Activated gamma-delta T cell treated with Interleukin-2 at 50 U/mL for 16 hours (primary cell): ENCODE measurements around the gene TAS1R1.
A peak's percentile ranks its signal among the peaks of the same experiment; 100 is the strongest.

Experiments used
- DNase-seq: peaks from one replicate; pipeline ENCODE4 v3.0.0-alpha.2; 2020

TAS1R1 gene

DNA sequence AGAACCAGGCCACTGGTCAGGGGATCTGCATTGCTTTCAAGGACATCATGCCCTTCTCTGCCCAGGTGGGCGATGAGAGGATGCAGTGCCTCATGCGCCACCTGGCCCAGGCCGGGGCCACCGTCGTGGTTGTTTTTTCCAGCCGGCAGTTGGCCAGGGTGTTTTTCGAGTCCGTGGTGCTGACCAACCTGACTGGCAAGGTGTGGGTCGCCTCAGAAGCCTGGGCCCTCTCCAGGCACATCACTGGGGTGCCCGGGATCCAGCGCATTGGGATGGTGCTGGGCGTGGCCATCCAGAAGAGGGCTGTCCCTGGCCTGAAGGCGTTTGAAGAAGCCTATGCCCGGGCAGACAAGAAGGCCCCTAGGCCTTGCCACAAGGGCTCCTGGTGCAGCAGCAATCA, 19.7 kb downstream of the TAS1R1 start:
- no peak for DNase-seq

DNA sequence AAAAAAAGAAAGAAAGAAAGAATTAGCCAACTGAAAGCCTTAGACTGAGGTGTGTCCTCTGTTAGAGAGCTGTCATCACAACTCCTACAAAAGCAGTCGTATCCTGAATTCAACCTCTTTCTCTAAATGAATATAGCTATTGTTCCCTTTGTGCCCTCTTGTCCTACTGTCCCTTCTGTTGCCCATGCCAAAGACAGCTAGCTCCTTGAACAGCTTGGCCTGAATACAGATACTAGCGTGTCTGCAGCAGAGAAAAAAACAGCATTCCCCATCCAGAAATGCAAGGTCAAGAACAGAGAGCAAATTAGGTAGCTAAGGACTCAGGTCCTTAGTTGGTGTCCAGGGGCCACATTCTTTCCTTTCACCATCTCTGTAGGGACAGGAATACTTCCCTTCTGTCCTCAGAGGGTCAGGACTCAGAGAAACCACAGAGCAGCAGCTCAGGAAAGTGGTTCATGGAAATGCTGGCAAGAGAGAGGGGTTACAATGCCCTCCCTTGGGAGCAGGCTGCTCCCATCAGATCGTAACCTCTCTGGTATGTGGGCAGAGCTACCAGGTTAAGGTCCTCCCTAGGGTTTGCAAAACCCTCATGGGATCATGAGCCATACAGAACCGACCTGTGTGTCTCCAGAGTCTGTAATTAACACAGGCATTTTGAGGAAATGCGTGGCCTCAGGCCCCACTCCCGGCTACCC, 22.9 kb downstream of the TAS1R1 start:
- no peak for DNase-seq

DNA sequence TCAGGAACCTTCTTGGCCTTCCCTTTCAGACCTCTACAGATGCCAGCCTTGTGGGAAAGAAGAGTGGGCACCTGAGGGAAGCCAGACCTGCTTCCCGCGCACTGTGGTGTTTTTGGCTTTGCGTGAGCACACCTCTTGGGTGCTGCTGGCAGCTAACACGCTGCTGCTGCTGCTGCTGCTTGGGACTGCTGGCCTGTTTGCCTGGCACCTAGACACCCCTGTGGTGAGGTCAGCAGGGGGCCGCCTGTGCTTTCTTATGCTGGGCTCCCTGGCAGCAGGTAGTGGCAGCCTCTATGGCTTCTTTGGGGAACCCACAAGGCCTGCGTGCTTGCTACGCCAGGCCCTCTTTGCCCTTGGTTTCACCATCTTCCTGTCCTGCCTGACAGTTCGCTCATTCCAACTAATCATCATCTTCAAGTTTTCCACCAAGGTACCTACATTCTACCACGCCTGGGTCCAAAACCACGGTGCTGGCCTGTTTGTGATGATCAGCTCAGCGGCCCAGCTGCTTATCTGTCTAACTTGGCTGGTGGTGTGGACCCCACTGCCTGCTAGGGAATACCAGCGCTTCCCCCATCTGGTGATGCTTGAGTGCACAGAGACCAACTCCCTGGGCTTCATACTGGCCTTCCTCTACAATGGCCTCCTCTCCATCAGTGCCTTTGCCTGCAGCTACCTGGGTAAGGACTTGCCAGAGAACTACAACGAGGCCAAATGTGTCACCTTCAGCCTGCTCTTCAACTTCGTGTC, 23.7 kb downstream of the TAS1R1 start:
- DNase-seq, result no peak

DNA sequence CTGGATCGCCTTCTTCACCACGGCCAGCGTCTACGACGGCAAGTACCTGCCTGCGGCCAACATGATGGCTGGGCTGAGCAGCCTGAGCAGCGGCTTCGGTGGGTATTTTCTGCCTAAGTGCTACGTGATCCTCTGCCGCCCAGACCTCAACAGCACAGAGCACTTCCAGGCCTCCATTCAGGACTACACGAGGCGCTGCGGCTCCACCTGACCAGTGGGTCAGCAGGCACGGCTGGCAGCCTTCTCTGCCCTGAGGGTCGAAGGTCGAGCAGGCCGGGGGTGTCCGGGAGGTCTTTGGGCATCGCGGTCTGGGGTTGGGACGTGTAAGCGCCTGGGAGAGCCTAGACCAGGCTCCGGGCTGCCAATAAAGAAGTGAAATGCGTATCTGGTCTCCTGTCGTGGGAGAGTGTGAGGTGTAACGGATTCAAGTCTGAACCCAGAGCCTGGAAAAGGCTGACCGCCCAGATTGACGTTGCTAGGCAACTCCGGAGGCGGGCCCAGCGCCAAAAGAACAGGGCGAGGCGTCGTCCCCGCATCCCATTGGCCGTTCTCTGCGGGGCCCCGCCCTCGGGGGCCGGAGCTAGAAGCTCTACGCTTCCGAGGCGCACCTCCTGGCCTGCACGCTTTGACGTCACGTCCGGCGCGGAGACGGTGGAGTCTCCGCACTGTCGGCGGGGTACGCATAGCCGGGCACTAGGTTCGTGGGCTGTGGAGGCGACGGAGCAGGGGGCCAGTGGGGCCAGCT, 24.4 kb downstream of the TAS1R1 start, which contains the start of gene ZBTB48:
ZBTB48 (plus strand) TSS at position 621 of the 745 bp plus-strand sequence. CDS start 616 bp downstream, outside the sequence.
- DNase-seq, result peak; percentile 96

- DNase-seq, result no peak
Observed at GRCh38 chr1:6580119-6580592, 25.0 kb downstream of the TAS1R1 start.

GRCh38 chr1:6580593-6581409, 25.7 kb downstream of the TAS1R1 start:
- DNase-seq, result no peak

- no peak for DNase-seq
Observed at GRCh38 chr1:6581561-6582305, 26.6 kb downstream of the TAS1R1 start.

DNA sequence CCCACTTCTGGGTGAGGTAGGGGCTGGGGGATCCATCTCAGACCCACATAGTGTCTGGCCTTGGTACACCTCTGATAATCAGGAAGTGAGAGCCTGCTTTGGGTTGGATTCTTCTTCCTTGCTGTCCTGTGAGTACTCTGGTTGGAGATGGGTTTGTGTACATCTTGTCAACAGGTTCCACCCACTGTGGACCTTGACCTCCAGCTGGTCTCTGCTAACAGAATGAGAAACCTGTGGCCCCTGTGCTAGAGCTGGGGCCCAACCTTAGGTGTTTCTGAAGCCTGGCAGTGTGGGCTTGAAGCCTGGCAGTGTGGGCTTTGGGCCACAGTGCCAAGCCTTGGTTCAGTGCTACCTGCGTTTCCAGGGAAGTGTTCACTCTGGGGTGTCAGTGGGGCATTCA, 27.3 kb downstream of the TAS1R1 start:
- DNase-seq, result no peak

DNA sequence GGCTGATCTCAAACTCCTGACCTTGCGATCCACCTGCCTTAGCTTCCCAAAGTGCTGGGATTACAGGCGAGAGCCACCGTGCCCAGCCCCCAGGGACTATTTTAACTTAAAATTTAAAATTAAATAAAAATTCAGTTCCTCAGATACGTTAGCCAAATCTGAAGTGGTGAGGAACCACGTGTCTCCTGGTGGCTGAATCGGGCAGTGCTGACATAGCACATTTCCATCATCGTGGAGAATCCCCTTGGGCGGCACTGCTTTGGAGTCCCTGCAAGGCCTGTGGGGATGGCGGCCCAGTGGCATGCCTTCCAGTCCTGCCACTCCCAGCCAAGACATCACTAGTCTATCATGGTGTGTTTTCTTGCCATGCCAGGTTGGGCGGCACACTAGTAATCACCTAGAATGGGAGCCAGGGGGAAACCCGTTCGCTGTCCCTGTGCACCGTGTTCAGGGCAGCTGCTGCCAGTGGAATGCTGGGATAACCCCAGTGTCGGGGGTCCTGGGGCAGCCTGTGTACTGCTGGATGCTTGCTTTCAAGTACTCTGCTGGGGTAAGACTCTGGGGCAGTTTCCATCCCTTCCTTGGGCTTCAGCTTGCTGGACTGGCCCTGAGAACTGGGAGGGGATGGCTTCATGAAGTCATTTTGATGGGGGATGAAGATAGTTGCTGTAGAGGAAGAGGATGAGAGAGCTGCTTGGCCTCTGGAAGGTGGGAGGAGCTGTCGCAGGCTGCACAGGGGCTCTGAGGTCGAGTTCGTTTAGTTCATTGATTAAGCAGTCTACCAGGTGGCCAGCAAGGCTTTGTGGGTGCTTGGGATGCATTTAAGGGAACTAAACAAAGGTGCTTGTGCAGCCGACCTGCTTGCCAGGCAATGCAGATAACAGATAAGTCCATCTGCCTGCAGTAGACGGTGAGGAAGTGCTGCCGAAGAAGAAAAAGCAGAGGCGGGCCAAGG, 29.3 kb downstream of the TAS1R1 start:
- DNase-seq, result no peak

DNA sequence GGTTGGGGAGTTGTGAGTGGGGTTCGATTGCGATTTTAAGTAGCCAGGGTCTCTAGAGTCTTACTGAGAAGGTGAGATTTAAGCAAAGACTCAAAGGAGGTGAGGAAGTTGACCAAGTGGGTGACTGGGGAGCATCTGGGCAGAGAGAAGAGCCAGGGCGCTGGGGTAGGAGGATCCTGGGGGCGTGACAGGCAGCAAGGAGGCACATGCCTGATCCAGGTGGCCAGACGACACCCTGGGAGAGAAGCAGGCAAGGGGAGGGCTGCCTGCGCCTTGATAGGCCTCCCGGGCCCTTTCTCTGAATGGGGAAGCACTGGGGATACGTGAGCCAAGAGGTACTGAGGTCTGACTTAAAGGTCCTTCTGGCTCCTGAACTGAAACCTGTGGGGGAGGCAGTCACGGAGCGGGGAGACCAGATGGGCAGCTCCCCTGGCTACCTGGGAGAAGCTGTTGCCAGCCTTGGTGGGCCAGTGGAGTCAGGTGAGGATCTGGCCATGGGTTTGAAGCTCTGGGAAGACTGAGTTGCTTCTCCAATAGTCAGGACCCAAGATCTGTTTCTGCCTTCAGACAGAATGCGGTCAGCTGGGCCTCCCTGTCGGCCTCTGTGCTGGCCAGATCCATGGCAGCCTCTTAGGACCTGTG, 30.1 kb downstream of the TAS1R1 start:
- no peak for DNase-seq

GRCh38 chr1:6585841-6586240, 30.7 kb downstream of the TAS1R1 start:
- DNase-seq, result no peak

DNA sequence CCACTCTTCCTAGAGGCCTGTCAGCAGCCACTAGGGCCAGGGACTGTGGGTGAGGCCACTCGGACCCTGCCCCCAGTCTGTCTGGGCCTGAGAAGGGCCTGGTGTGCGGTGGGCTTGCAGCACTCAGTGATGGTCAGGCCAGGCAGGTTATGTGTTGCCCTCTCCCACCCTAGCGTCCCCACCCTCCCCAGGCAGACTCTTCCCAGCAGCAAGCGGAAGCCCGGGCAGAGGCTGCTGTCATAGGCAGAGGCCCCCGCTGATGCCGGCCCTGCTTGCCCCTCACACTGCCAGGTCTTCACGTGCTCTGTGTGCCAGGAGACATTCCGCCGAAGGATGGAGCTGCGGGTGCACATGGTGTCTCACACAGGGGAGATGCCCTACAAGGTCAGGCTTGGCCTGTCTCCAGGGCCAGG, 31.3 kb downstream of the TAS1R1 start:
- no peak for DNase-seq

GRCh38 chr1:6587261-6588005, 32.3 kb downstream of the TAS1R1 start:
- no peak for DNase-seq

- DNase-seq, result no peak
Observed at GRCh38 chr1:6588128-6588892, 33.2 kb downstream of the TAS1R1 start.

GRCh38 chr1:6588893-6589520, 33.9 kb downstream of the TAS1R1 start:
- DNase-seq, result no peak

DNA sequence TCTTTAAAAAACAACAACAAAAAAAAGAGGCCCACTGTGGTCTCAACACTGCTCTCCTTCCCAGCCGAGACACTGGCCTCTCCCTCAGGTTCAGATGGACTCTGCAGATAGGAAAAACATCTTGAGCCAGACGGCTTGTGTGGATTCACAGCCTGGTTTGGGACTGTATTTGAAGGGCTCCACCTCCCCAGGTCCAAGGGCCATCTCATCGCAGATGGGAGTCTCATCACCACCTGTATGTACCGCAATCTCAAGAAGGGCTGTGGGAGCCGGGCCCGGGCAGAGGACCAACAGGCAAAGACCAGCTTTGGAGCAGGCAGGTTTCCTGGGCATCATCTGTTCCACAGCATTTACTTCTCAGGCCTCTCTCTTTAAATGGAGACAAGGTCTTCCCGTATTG, 34.9 kb downstream of the TAS1R1 start:
- no peak for DNase-seq

DNA sequence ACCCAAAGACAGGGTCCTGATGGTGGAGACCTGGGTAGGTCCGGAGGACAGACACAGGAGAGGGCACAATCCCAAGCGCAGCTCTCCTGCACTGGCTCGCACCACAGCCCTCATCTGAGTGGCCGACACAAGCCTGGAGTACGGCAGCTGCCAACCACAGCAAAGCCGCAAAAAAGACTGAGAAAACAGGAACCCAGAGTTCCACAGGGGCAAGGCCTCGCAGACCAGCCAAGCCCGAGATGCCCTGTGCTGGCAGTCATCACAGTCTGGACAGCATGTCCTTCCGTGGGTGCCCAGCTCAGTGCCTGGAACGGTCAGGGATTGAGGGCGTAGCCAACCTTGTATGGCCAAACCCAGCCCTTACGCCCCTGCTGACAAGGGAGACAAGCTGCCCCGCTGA, 36.1 kb downstream of the TAS1R1 start:
- no peak for DNase-seq

GRCh38 chr1:6591644-6592043, 36.5 kb downstream of the TAS1R1 start:
- DNase-seq, result no peak
